Keratinocyte (primary cell): ENCODE data around the gene ZMYM5. TPM values are rescaled to one million over a fixed set of nuclear protein-coding genes. Genes with fewer than 3 reads are reported as not detected.

Source experiments
- DNase-seq: peaks from one replicate; pipeline ENCODE4 v3.0.0-alpha.2; 2011; ENCODE audit warnings: low read depth, missing footprints, low spot score
- FAIRE-seq: peaks from 2 replicates; lab custom pipeline; 2011; peaks lifted over from hg19 to GRCh38; lab: Jason Lieb, UNC
- H2AFZ ChIP-seq: 2 replicates; pipeline ENCODE4 v1.6.0; 2012; ENCODE audit warnings: low read length, control low read depth, inconsistent platforms; ENCODE audit not compliant: control insufficient read depth
- H3K27ac ChIP-seq: 2 replicates; pipeline ENCODE4 v1.5.1; 2011; ENCODE audit warnings: low read length; ENCODE audit not compliant: control insufficient read depth, insufficient read depth
- H3K27me3 ChIP-seq: 3 replicates; pipeline ENCODE4 v1.6.0; 2011; ENCODE audit warnings: low read length; ENCODE audit not compliant: control insufficient read depth, insufficient read depth; ENCODE audit errors: extremely low read depth
- H3K36me3 ChIP-seq, 2 experiments: 2 replicates in 1 of 2; 3 replicates in 1 of 2; pipeline ENCODE4 v1.5.1; 2011; ENCODE audit warnings: low read length in 2 of 2, mild to moderate bottlenecking in 1 of 2; ENCODE audit not compliant: control insufficient read depth in 2 of 2, insufficient read depth in 2 of 2; ENCODE audit errors: extremely low read depth in 1 of 2
- H3K4me1 ChIP-seq: 3 replicates; pipeline ENCODE4 v1.5.1; 2011; ENCODE audit warnings: low read length; ENCODE audit not compliant: control insufficient read depth, insufficient read depth; ENCODE audit errors: extremely low read depth
- H3K4me2 ChIP-seq: 3 replicates; pipeline ENCODE4 v1.6.0; 2011; ENCODE audit warnings: low read depth, low read length; ENCODE audit not compliant: control insufficient read depth, insufficient read depth; ENCODE audit errors: extremely low read depth
- H3K4me3 ChIP-seq, 3 experiments: fragments of 200-600 bp in 1 of 3; sonication (generic) in 1 of 3; 2 replicates in 2 of 3; 3 replicates in 1 of 3; pipeline ENCODE4 v1.5.1; 2011 to 2016; ENCODE audit warnings: low read length in 3 of 3, mild to moderate bottlenecking in 3 of 3, control low read depth in 2 of 3, inconsistent platforms in 1 of 3, low read depth in 1 of 3, mixed read lengths in 1 of 3, mixed run types in 1 of 3, moderate library complexity in 1 of 3; ENCODE audit not compliant: control insufficient read depth in 2 of 3, insufficient read depth in 2 of 3; ENCODE audit errors: extremely low read depth in 1 of 3
- H3K79me2 ChIP-seq: 2 replicates; pipeline ENCODE4 v1.6.0; 2012; ENCODE audit warnings: low read length; ENCODE audit not compliant: control insufficient read depth, insufficient read depth
- H3K9ac ChIP-seq: 3 replicates; pipeline ENCODE4 v1.6.0; 2011; ENCODE audit warnings: low read length; ENCODE audit not compliant: control insufficient read depth, insufficient read depth; ENCODE audit errors: extremely low read depth
- H3K9me1 ChIP-seq: 3 replicates; pipeline ENCODE4 v1.6.0; 2011; ENCODE audit warnings: low read length; ENCODE audit not compliant: control insufficient read depth, insufficient read depth; ENCODE audit errors: extremely low read depth
- H3K9me3 ChIP-seq: 2 replicates; pipeline ENCODE4 v1.5.1; 2012; ENCODE audit warnings: low read depth, low read length; ENCODE audit not compliant: control insufficient read depth
- H4K20me1 ChIP-seq: 3 replicates; pipeline ENCODE4 v1.6.0; 2011; ENCODE audit warnings: low read length; ENCODE audit not compliant: control insufficient read depth, insufficient read depth; ENCODE audit errors: extremely low read depth
- CTCF ChIP-seq, 3 experiments: IDR thresholded peaks in 1 of 3; conservative IDR thresholded peaks in 1 of 3; optimal IDR thresholded peaks in 1 of 3; 2 replicates in 2 of 3; 3 replicates in 1 of 3; pipeline versions ENCODE3 to v1.5.1; 2011; ENCODE audit warnings: low read length in 3 of 3, mild to moderate bottlenecking in 3 of 3, moderate library complexity in 2 of 3, control low read depth in 1 of 3, inconsistent platforms in 1 of 3; ENCODE audit not compliant: insufficient read depth in 2 of 3; ENCODE audit errors: extremely low read depth in 1 of 3
- EZH2 ChIP-seq: IDR thresholded peaks from one replicate; pipeline ENCODE4 v1.6.1; 2012; ENCODE audit warnings: inconsistent platforms, mild to moderate bottlenecking, low read length, moderate library complexity
- dilution Hi-C: fragments of 300-500 bp; cut with MboI; formaldehyde crosslinking; loops from one replicate; pipeline ENCODE4 v1.7.0; 2020; ENCODE audit warnings: low sequenced_read_pairs; ENCODE audit not compliant: extremely low pct_ligation_motif_present
- polyA plus RNA-seq, 5 experiments: library from polyadenylated mRNA; depleted of rRNA in 3 of 5; stranded (reverse) in 3 of 5; stranded (forward) in 1 of 5; unstranded in 1 of 5; fragments of >200 nt; gene quantifications; 1 replicate in 1 of 5; 2 replicates in 3 of 5; 3 replicates in 1 of 5; pipeline versions ENCODE4 v1.2.1 to v1.2.3, GENCODE V29; 2011 to 2012; ENCODE audit warnings: missing spikeins in 2 of 5, low read depth in 1 of 5, low replicate concordance in 1 of 5

Gene ZMYM5
- polyA plus RNA-seq, 1 donor (not counting 4 experiments of a cell fraction or from before 2014, with no cell fraction given) = 15.4 TPM

GRCh38 chr13:19862481-19863313 lies 752 bp downstream of the ZMYM5 start:
- peaks cover 0 to 2% of the 10 kb centered on the region in 2 experiments for H3K36me3 ChIP-seq
- no peaks in the 10 kb centered on the region for H3K27me3 ChIP-seq
- peaks cover 20% of the 10 kb centered on the region for H3K4me1 ChIP-seq
- peak overlapping the region; percentile 69 to 94 (median 83) for H3K4me3 ChIP-seq
- H3K9me3 ChIP-seq = no peaks in the 10 kb centered on the region
- H3K27ac ChIP-seq = peak overlapping the region; percentile 89
- peak overlapping the region; percentile 77 for H3K4me2 ChIP-seq
- H3K9ac ChIP-seq = peak overlapping the region; percentile 92
- no peaks in the 10 kb centered on the region for H3K9me1 ChIP-seq
- DNase-seq (no peak), FAIRE-seq (no peak)
- H3K79me2 ChIP-seq = peaks cover 39% of the 10 kb centered on the region
- no peaks in the 10 kb centered on the region for H4K20me1 ChIP-seq
- dilution Hi-C loops = no loop called here
- TF ChIP-seq EZH2 (no peak), CTCF (optimal IDR thresholded peaks at IDR 0.05 in 1 of 3, IDR thresholded peaks at IDR 0.05 in 1 of 3, conservative IDR thresholded peaks at IDR 0.05 in 1 of 3; ENCODE audit: extremely low read depth in 1 of 3, insufficient read depth in 2 of 3, low read length in 3 of 3) (no peak)
- peak overlapping the region; percentile 84 for H2AFZ ChIP-seq

GRCh38 chr13:19861762-19862161 lies 1.7 kb downstream of the ZMYM5 start:
- Histone ChIP-seq H3K27me3 (no peaks in the 10 kb centered on the region), H4K20me1 (no peaks in the 10 kb centered on the region), H3K36me3 (peaks cover 0 to 2% of the 10 kb centered on the region in 2 experiments), H3K4me1 (peaks cover 20% of the 10 kb centered on the region), H3K27ac (peak overlapping the region; percentile 89), H3K9me1 (no peaks in the 10 kb centered on the region), H3K4me2 (peak overlapping the region; percentile 77), H2AFZ (no peak overlapping the region), H3K79me2 (peaks cover 46% of the 10 kb centered on the region), H3K4me3 (peak overlapping the region; percentile 69 to 94 (median 83)), H3K9ac (peak overlapping the region; percentile 92), H3K9me3 (no peaks in the 10 kb centered on the region)
- DNase-seq (no peak), FAIRE-seq (no peak)
- no peak for TF ChIP-seq CTCF (optimal IDR thresholded peaks at IDR 0.05 in 1 of 3, IDR thresholded peaks at IDR 0.05 in 1 of 3, conservative IDR thresholded peaks at IDR 0.05 in 1 of 3; ENCODE audit: extremely low read depth in 1 of 3, insufficient read depth in 2 of 3, low read length in 3 of 3)
- TF ChIP-seq EZH2 = no peak
- dilution Hi-C loops = no loop called here
